ENCODE results near the gene TAP2. TPM values are rescaled to one million over a fixed set of nuclear protein-coding genes. Genes with fewer than 3 reads are reported as not detected.

TAP2 gene
- total and polyA plus RNA-seq, 2 of the 13 experiments (the other 11 are each of a cell fraction or from before 2014, with no cell fraction given): 10.3 to 17.6 TPM

DNA sequence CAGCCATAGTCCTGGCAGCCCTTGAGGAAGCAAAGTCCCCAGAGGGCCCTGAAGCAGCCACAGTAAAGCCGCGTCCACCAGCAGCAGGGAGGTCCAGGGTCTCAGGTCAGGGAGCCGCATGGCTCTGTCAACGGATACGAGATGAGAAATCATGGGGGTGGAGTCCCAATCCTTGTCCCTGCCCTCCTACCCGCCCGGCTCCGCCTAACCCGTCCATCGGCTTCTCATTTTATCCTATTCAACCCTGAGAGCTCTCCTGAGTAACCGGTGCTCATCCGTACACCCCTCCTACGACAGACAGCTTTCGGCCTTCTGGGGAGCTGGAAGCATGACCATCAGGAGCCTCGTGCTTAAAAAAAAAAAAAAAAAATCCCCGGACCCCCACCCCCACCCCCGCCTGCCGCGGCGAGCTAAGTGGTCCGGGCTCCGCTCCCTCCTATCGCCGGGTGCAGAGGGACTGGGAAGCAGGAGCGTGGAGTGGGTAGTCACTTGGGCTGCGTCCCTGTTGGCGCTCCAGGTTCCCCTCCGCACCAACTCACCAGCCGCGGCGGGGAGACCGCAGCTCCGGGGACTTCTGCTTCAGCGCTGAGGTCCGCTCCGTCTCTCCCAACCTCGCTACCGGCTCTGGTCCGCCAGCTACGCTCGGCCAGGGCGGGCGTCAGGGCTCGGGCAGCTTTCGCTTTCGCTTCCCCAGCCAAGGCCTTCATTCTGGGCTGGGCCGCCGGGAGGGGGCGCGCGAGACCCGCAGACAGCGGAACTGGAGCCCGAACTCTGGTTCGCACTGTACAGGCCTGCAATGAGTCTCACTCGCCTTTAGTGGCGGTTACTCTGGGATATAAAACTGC, at the start of gene TAP2 (continued):
- TF ChIP-seq NFKB2 (CRISPR knock-in tag; IDR thresholded peaks at IDR 0.05; ENCODE audit: borderline replicate concordance): peak; percentile 77; the same call in 1 of the 2 replicates
- TF ChIP-seq BRCA1 (CRISPR knock-in tag; IDR thresholded peaks at IDR 0.05): peak; percentile 89
- TF ChIP-seq, protein P1, sequence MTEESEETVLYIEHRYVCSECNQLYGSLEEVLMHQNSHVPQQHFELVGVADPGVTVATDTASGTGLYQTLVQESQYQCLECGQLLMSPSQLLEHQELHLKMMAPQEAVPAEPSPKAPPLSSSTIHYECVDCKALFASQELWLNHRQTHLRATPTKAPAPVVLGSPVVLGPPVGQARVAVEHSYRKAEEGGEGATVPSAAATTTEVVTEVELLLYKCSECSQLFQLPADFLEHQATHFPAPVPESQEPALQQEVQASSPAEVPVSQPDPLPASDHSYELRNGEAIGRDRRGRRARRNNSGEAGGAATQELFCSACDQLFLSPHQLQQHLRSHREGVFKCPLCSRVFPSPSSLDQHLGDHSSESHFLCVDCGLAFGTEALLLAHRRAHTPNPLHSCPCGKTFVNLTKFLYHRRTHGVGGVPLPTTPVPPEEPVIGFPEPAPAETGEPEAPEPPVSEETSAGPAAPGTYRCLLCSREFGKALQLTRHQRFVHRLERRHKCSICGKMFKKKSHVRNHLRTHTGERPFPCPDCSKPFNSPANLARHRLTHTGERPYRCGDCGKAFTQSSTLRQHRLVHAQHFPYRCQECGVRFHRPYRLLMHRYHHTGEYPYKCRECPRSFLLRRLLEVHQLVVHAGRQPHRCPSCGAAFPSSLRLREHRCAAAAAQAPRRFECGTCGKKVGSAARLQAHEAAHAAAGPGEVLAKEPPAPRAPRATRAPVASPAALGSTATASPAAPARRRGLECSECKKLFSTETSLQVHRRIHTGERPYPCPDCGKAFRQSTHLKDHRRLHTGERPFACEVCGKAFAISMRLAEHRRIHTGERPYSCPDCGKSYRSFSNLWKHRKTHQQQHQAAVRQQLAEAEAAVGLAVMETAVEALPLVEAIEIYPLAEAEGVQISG (CRISPR knock-in tag; IDR thresholded peaks at IDR 0.05): peak; percentile 87
- 0 out of 2 replicates have a peak, but pooled peaks have one; percentile 19 for TF ChIP-seq RXRA (CRISPR knock-in tag; IDR thresholded peaks at IDR 0.05)
- peak; percentile 60; the same call in 1 of the 2 replicates for TF ChIP-seq PRDM10 (CRISPR knock-in tag; IDR thresholded peaks at IDR 0.05; ENCODE audit: low read depth)
- peak; percentile 65; the same call in 1 of the 2 replicates for TF ChIP-seq RXRB (CRISPR knock-in tag; IDR thresholded peaks at IDR 0.05; ENCODE audit: borderline replicate concordance)
- no peak for TF ChIP-seq ZNF207 (IDR thresholded peaks at IDR 0.05; ENCODE audit: borderline replicate concordance)
- TF ChIP-seq MED13 (CRISPR knock-in tag; IDR thresholded peaks at IDR 0.05): no peak
- TF ChIP-seq SP1 (IDR thresholded peaks at IDR 0.05): no peak
- TF ChIP-seq SP1 (CRISPR knock-in tag; IDR thresholded peaks at IDR 0.05): peak; percentile 56; the same call in 1 of the 2 replicates
- TF ChIP-seq ZNF687 (CRISPR knock-in tag; IDR thresholded peaks at IDR 0.05): peak; percentile 77
- no peak for TF ChIP-seq CERS6 (CRISPR knock-in tag; IDR thresholded peaks at IDR 0.05)
- TF ChIP-seq CHD4 (IDR thresholded peaks at IDR 0.05; ENCODE audit: borderline replicate concordance, low read length): no peak
- TF ChIP-seq RFX5 (IDR thresholded peaks at IDR 0.05; ENCODE audit: low read depth, low read length): peak; percentile 91
- no peak for TF ChIP-seq ZFP41 (CRISPR knock-in tag; IDR thresholded peaks at IDR 0.05; ENCODE audit: borderline replicate concordance)
- no peak for TF ChIP-seq CREM (IDR thresholded peaks at IDR 0.05)
- no peak for TF ChIP-seq CREM (CRISPR knock-in tag; IDR thresholded peaks at IDR 0.05)
- peak; percentile 25; the same call in 1 of the 2 replicates for TF ChIP-seq KDM1A (CRISPR knock-in tag; IDR thresholded peaks at IDR 0.05)
